Heart left ventricle (tissue), 16 donors: ENCODE measurements around the gene DMXL2. TPM values are rescaled to one million over a fixed set of nuclear protein-coding genes. Genes with fewer than 3 reads are reported as not detected.

Source experiments
- ATAC-seq, 4 donors: fragments of 200-7000 bp; cut with Tn5 transposase; one replicate each; pipeline ENCODE4 v1.9.1; 2020 to 2022; ENCODE audit warnings: moderate library complexity in 4 of 4, mild to moderate bottlenecking in 3 of 4, moderate number of reproducible peaks in 1 of 4
- DNase-seq, 5 donors: peaks; one replicate each; pipeline ENCODE4 v3.0.0-alpha.2; 2020
- H3K27ac ChIP-seq, 12 donors: fragments of 200-600 bp; sonication (generic) in 4 of 12; one replicate each; pipeline versions ENCODE4 v1.5.0 to v1.8.0; 2016 to 2022; ENCODE audit warnings: mild to moderate bottlenecking in 2 of 12
- H3K27me3 ChIP-seq, 9 donors: fragments of 200-600 bp; sonication (generic) in 2 of 9; one replicate each; pipeline versions ENCODE4 v1.5.1 to v1.8.0; 2016 to 2022; ENCODE audit warnings: mild to moderate bottlenecking in 3 of 9
- H3K36me3 ChIP-seq, 9 donors: fragments of 200-600 bp; sonication (generic) in 2 of 9; one replicate each; pipeline versions ENCODE4 v1.5.0 to v1.8.0; 2018 to 2022; ENCODE audit warnings: mild to moderate bottlenecking in 2 of 9
- H3K4me1 ChIP-seq, 12 donors: fragments of 200-600 bp; sonication (generic) in 4 of 12; one replicate each; pipeline versions ENCODE4 v1.5.0 to v1.8.0; 2016 to 2022; ENCODE audit warnings: mild to moderate bottlenecking in 3 of 12
- H3K4me3 ChIP-seq, 12 donors: fragments of 200-600 bp; sonication (generic) in 4 of 12; one replicate each; pipeline versions ENCODE4 v1.5.0 to v1.8.0; 2017 to 2022; ENCODE audit warnings: mild to moderate bottlenecking in 9 of 12, moderate library complexity in 4 of 12
- H3K9me3 ChIP-seq, 12 donors: fragments of 200-600 bp; sonication (generic) in 4 of 12; one replicate each; pipeline versions ENCODE4 v1.5.0 to v1.8.0; 2016 to 2022; ENCODE audit warnings: mild to moderate bottlenecking in 1 of 12
- POLR2A ChIP-seq, 2 donors: fragments of 450-650 bp; IDR thresholded peaks; one replicate each; pipeline ENCODE4 v1.6.1; 2017; ENCODE audit warnings: antibody characterized with exemption in 2 of 2, mild to moderate bottlenecking in 2 of 2, moderate library complexity in 2 of 2
- WGBS, 4 donors: extraction: QIAGEN DNeasy Blood & Tissue Kit in 2 of 4; methylation state at CpG; one replicate each; pipeline versions ENCODE4 v1.1.5 to v1.1.7; 2013 to 2018; 5-methylcytosine and 5-hydroxymethylcytosine counted together
- intact Hi-C, 10 donors: fragments of 100-400 bp; cut with DNase I; formaldehyde crosslinking; loops; one replicate each; pipeline versions ENCODE4 v1.11.1 to v1.14.2; 2022
- polyA plus RNA-seq, 2 donors: library from polyadenylated mRNA; stranded (reverse); fragments of 200-250 nt; gene quantifications; one replicate each; pipeline ENCODE4 v1.2.3, GENCODE V29; 2013
- total RNA-seq, 9 donors: library from RNA; depleted of rRNA in 2 of 9; stranded (reverse); fragments of >200 nt in 2 of 9; fragmentation: NEBNext Ultra II Directional in 3 of 9; extraction: Animal tissue kit (Norgen Biotek cat#: 25700) in 3 of 9; gene quantifications; one replicate each; pipeline versions ENCODE4 v1.1.0 to v1.2.4, GENCODE V29; 2016 to 2023
- TF ChIP-seq, protein P1 (sequence below), 12 donors: fragments of 200-600 bp; sonication (generic) in 4 of 12; IDR thresholded peaks; one replicate each; pipeline versions ENCODE4 v1.5.0 to v1.8.0; 2018 to 2022; ENCODE audit warnings: antibody characterized with exemption in 12 of 12, mild to moderate bottlenecking in 5 of 12
- donor health status: ischemic (EF 13 %, LVEDD 7.1; RV severe dilation, severe dysfunction).
- donor health status: healthy with polysubstance abuse.
- donor health status: DM: no; HTN: yes; CAD: no.
- donor health status: DM: no; HTN: no; CAD: no.
- donor health status: ischemic (EF 25% LVEDD 6.9; RV normal size, moderate dysfunction).
- donor health status: ischemic (EF 25% LVEDD 5.7; RV mildly dilated, moderate dysfunction).
- donor health status: healthy.
- donor health status: DM: yes; HTN: yes; CAD: no.
- donor health status: ischemic (EF 35%, LVEDD 5.7; RV mildly dilated, moderate dysfunction).
- donor health status: nonischemic (EF 11% LVEDD 7.7; RV severe dilation, severe dysfunction).
- donor health status: DM: yes; HTN: yes; CAD: no.
- donor health status: PGD.
- donor health status: ischemic (EF 29% LVEDD 5.4; RV normal size, mild dysfunction).
- donor health status: nonischemic (EF 23%, LVEDD 6.1; RV moderate dilation, normal function).

The DMXL2 gene
- total and polyA plus RNA-seq, 11 donors: 4.5 to 33.5 (median 7.7) TPM

DNA sequence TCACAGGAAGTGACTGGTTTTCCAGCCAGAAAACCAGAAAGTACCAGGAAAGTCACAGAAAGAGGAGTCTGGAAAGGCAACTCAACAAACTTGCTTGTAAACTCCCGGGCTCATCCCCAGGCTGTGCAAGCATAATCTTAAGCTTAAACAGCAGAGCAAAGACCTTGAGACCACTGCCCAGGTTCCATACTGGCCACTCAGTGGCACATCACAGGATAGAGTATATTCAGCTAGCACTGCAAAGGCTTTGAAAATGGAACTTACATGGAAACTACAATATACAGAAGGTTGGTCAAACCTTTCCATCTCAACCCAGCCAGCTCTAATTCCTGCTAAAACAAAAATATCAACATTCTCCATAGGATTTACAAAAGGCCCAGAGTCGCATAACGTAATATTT, 20.1 kb downstream of the DMXL2 start:
- Histone ChIP-seq H3K27me3 (no peaks in the 10 kb centered on the region), H3K27ac (no peak overlapping the region), H3K4me1 (peaks cover 0 to 39% (median 0%) of the 10 kb centered on the region in 12 donors), H3K4me3 (no peak overlapping the region), H3K36me3 (no peaks in the 10 kb centered on the region), H3K9me3 (peaks cover 0 to 3% (median 0%) of the 10 kb centered on the region in 12 donors)
- TF ChIP-seq, protein P1, sequence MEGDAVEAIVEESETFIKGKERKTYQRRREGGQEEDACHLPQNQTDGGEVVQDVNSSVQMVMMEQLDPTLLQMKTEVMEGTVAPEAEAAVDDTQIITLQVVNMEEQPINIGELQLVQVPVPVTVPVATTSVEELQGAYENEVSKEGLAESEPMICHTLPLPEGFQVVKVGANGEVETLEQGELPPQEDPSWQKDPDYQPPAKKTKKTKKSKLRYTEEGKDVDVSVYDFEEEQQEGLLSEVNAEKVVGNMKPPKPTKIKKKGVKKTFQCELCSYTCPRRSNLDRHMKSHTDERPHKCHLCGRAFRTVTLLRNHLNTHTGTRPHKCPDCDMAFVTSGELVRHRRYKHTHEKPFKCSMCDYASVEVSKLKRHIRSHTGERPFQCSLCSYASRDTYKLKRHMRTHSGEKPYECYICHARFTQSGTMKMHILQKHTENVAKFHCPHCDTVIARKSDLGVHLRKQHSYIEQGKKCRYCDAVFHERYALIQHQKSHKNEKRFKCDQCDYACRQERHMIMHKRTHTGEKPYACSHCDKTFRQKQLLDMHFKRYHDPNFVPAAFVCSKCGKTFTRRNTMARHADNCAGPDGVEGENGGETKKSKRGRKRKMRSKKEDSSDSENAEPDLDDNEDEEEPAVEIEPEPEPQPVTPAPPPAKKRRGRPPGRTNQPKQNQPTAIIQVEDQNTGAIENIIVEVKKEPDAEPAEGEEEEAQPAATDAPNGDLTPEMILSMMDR (IDR thresholded peaks at IDR 0.05): no peak
- TF ChIP-seq POLR2A (IDR thresholded peaks at IDR 0.05): no peak
- 81 to 96% (median 90%) methylated on average over 3 of the region's 3 CpGs for WGBS, 4 donors
- DNase-seq: no peak
- no peak for ATAC-seq
- intact Hi-C loops: no loop called here

- TF ChIP-seq, protein P1 (IDR thresholded peaks at IDR 0.05): no peak
- TF ChIP-seq POLR2A (IDR thresholded peaks at IDR 0.05): no peak
- Histone ChIP-seq H3K36me3 (no peaks in the 10 kb centered on the region), H3K4me3 (no peak overlapping the region), H3K9me3 (peaks cover 0 to 4% (median 0%) of the 10 kb centered on the region in 12 donors), H3K27me3 (no peaks in the 10 kb centered on the region), H3K4me1 (peaks cover 0 to 44% (median 0%) of the 10 kb centered on the region in 12 donors), H3K27ac (no peak overlapping the region)
- intact Hi-C loops: no loop called here
- no peak for DNase-seq
- no peak for ATAC-seq
- 94 to 100% (median 98%) methylated on average over 1 of the region's 1 CpG for WGBS, 4 donors
These were observed 20.8 kb downstream of the DMXL2 start for GRCh38 chr15:51601801-51602200.

DNA sequence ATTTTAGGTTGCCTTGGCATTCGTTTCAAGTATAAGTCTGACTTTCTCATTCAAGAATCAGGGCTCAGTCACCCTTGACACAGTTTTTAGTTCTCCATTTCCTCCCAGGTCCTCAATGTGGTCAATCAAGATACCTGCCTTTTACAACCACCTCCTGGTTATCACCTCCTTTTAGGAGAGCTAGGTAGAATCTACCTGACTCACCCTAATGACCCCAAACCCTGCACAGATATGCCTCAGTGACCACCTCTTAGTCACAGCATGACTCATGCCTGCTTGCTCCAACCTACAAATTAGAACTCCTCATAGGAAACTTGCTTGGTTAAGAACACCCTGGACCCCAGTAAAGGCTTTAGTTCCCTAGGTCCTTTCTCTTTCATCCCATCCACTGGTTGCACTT, 22.5 kb downstream of the DMXL2 start:
- H3K4me1 ChIP-seq: peaks cover 0 to 44% (median 0%) of the 10 kb centered on the region in 12 donors
- H3K4me3 ChIP-seq: no peak overlapping the region
- TF ChIP-seq, protein P1 (IDR thresholded peaks at IDR 0.05): no peak
- no peak for TF ChIP-seq POLR2A (IDR thresholded peaks at IDR 0.05)
- DNase-seq: no peak
- 91 to 93% (median 92%) methylated on average over 1 of the region's 1 CpG for WGBS, 4 donors
- intact Hi-C loops: no loop called here
- peaks cover 0 to 10% (median 0%) of the 10 kb centered on the region in 12 donors for H3K9me3 ChIP-seq
- H3K36me3 ChIP-seq: no peaks in the 10 kb centered on the region
- no peak overlapping the region for H3K27ac ChIP-seq
- no peaks in the 10 kb centered on the region for H3K27me3 ChIP-seq
- ATAC-seq: no peak

DNA sequence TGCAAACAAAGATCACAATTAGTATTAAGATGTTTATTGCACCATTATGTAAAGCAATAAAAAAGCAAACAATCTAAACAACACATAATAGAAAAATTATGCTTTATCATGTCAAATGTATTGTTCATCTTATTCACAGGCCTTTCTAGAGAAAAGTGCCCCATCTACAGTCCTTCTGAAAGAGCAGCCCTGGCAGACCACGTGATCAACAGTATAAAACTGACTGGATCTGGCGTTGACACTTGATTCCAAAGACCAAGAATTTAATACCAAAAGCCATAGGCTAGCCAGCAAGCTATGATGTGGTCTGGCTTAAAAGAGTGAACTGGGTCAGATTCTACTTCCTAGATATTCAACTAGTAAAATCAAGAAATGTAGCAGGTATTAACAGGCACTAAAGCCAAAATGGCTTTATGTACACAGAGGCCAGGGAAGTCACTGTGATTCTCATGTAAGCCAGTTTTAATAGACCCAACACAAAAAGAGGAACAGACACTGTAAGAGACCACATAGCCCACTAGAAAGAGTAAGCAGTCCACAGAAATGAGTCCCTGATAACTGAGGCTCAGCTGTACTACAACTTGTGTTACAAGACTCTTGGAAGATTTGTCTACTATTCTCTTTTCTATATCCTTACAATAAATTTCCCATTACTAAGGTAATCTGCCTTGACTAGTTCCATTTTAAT, 32.5 kb downstream of the DMXL2 start:
- no peak for DNase-seq
- Histone ChIP-seq H3K27me3 (no peaks in the 10 kb centered on the region), H3K9me3 (peaks cover 0 to 32% (median 2%) of the 10 kb centered on the region in 12 donors), H3K27ac (peak overlapping the region in 1 of 12 donors; percentile 88), H3K4me3 (no peak overlapping the region), H3K4me1 (peaks cover 0 to 36% (median 0%) of the 10 kb centered on the region in 12 donors), H3K36me3 (no peaks in the 10 kb centered on the region)
- WGBS, 4 donors: 89 to 92% (median 89%) methylated on average over 2 of the region's 2 CpGs
- intact Hi-C loops: no loop called here
- ATAC-seq: no peak
- TF ChIP-seq, protein P1 (IDR thresholded peaks at IDR 0.05): no peak
- TF ChIP-seq POLR2A (IDR thresholded peaks at IDR 0.05): no peak
